ENCODE data around the gene ZNF768. TPM values are rescaled to one million over a fixed set of nuclear protein-coding genes. Genes with fewer than 3 reads are reported as not detected.

ZNF768 gene
- total RNA-seq (2014; rRNA removed; shearing (Covaris generic)), result 30.8 and 49.9 TPM in 2 replicates

DNA sequence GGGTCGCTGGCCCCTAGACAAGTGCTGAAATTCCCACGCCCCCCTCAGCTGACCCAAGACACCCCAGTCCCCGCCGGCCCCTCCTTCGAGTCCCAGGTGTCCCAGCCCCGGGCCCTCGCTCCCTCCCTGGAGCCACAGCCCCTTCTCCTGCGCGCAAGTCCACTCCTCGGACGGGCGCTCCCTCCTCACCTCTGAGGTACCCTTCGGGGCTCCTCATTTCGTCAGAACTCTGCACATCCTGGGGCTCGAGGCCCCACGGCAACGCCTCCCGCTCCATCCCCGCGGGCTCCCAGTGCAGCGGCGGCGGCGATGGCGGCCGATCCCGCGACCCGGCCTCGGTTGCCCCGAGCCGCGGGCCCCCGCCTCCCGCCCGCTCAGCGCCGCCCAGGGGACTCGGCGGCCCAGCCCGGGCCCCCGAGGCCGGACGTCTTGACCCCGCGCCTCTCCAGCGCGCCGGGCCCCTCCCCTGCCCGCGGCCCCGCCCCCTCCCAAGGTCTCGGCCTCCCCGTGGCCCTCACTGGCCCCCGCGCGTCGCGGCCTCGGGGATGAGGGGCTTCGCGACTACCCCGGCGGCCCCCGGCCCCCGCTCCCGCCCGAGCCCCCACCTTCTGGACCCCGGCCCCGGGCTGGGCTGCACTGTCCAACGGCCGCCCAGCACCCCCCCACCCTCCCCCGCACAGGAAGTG is at the start of gene ZNF768:
Gene ZNF768 (minus strand): TSS at position 430 of the 686 bp plus-strand sequence. CDS start 153 bp downstream, at position 277.
- DNase-seq (ENCODE audit: low read depth), result peak; percentile 26

DNA sequence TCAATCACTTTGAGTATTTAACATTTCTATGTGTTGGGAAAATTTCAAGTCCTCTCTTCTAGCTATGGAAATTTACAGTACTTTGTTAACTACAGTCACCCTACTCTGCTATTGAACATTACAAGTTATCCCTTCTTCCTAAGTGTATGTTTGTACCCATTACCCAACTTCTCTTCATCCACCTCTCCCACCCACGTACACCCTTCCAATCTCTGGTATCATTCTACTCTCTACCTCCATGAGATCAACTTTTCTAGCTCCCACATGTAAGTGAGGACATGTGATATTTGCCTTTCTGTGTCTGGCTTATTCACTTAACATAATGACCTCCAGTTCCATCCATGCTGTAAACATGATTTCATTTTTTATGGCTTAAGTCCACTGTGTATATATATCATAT is 48.3 kb upstream of the ZNF768 start:
- no peak for DNase-seq (ENCODE audit: low read depth)

DNA sequence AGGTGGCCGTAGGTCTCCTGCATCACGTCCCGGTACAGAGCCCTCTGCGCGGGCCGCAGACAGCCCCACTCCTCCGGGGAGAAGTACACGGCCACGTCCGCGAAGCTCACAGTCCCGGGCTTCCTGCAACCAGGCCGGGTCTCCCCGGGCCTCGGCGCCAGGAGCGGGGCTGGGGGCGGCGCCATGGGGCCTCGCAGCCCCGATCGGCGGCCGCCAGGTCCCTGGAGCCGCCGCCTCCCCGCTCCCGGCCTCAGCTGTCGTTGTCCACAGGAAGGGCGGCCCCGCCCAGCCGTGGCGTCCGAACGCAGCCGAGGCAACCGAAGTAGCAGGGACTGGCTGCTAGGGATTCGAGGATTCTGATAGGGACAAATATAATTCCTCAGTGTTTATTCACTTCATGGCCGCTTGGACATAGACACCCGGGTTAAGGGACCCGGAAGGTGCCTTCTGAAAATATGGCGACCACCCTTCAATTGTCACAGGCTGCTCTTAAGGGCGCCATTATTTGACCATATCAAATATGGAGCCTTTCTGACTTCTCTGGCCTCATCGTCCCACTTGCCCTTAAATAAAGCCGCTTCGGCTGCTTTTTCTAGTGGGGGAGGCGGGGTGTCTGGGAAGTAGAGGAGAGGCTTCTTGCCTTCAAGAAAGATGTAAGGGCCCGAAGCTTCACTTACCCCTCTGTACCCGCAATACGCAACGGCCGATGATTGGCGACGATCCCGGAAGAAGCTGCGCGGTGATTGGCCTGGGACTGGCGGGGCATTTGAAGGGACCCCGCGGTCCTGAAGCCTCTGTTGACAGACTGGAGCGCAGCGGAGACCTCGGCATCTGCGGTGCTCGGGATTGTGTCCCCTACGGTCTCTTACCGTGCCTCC is 45.3 kb upstream of the ZNF768 start, which contains the start of gene ZNF688:
Gene ZNF688 (minus strand): TSS at position 270 of the 878 bp plus-strand sequence. CDS start 85 bp downstream, at position 185.
- peak; percentile 97 for DNase-seq (ENCODE audit: low read depth)

DNA sequence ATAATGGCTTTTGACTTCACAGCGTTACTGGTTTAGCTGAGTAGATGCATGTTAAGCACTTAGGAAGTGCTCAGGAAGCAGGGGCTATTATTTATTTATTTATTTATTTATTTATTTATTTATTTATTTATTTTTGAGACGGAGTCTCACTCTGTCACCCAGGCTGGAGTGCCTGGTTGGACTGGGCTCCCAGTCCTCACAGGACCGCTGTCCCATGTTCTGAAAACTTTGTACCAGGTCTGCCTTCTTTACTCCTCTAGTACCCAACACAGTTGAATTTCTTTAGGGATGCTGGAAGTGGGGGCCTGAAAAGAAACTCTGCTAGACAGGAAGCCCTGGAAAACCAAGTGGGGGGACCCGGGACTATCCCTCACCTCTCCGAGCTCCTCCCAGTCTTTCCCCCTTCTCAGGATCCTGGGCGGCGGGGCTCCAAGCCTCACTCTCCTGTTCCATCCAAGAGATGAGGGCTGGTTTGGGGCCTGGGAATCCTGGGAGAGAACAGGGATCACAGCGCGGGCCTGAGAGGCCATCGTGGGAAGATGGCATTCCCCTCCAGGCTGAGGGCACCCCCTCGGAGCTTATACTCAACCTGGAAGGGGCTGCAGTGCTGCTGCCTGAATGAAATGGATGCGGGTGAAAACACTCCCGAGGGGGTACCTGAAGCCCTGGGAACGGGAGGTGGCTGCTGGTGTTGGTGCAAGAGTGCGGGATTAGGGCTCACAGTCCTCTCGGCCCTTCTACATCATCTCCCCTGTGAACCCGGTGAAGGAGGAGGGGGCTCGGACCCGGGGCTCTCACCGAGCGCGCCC is 44.5 kb upstream of the ZNF768 start:
- peak; percentile 41 for DNase-seq (ENCODE audit: low read depth)

DNA sequence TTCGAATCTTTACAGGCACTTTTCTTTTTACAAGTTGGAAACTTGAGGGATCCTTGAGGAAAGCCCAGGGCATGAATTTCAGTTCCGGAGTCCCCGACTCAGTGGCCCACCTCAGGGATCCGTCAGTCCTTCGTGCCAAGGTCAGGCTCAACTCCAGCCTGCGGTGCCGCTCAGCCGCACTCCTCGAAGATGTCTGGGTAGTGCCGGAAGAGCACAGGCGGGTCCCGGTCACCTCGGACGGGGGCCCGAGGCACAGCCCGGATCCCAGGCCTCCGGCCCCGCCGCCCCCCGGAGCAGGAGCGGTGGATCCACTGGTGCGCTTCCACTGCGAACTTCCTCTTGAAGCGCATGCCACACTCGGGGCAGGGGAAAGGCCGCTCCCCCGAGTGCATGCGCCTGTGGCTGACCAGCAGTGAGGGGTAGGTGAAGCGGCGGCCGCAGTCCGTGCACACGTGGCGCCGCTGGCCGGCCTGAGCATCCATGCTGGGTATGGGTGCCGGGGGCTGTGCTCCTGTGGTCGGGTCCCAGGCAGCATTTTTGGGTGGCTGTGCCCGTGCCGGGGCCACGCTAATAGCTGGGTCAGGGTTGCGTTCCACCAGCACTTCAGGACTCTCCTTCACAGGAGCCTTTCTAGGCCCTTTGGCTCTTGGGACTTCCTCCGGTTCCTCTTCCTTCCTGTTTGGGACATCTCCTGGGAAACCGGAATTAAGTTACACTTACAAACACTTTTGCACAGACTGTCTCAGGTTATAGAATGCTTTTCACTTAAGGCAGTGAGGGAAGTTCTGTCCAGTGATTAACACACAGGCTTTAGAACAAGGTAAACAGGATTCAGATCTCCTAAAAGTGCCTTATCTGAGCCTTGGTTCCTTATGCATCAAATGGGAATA is 43.6 kb upstream of the ZNF768 start:
- DNase-seq (ENCODE audit: low read depth), result no peak

DNA sequence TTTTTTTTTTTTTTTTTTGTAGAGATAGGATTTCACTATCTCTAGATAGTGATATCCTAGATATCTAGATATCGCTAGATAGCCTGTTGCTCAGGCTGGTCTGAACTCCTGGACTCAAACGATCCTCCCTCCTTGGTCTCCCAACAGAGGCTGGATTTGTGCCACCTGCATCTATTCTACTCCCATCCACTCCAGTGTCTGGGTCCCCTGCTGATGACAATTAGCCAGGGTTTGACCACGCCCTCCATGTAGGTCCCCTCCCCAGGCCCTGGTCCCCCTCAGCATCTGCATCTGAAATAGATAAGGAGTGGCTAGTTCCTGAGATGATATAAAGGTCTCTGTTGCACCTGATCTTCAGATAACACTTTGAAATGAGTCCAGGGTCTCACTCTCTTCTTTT is 42.9 kb upstream of the ZNF768 start:
- no peak for DNase-seq (ENCODE audit: low read depth)

DNA sequence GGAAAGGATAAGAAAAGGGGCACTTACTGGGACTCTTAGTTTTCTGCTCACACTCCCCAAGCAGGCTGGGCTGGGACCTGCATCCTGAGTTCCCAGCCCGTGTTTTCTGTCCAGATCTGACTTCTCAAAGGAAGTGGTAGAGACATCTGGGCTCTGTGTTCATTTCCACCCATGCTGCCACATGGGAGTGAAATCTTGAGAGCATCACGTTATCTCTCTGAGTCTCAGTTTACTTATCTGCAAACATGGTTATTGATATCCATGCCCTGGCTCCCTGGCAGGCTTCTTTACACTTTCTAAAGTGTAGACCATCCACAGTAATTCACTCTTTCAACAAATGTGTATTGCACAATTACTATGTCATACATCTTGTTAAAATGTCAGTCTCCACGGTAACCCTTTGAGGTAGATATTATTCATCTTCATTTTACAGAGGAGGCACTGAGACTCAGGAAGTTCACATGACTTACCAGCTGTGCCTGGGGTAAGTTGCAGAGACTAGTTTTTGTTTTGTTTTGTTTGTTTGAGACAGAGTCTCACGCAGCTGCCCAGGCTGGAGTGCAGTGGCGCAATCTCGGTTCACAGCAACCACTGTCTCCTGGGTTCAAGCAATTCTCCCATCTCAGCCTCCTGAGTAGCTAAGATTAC is 41.7 kb upstream of the ZNF768 start:
- peak; percentile 93 for DNase-seq (ENCODE audit: low read depth)

DNA sequence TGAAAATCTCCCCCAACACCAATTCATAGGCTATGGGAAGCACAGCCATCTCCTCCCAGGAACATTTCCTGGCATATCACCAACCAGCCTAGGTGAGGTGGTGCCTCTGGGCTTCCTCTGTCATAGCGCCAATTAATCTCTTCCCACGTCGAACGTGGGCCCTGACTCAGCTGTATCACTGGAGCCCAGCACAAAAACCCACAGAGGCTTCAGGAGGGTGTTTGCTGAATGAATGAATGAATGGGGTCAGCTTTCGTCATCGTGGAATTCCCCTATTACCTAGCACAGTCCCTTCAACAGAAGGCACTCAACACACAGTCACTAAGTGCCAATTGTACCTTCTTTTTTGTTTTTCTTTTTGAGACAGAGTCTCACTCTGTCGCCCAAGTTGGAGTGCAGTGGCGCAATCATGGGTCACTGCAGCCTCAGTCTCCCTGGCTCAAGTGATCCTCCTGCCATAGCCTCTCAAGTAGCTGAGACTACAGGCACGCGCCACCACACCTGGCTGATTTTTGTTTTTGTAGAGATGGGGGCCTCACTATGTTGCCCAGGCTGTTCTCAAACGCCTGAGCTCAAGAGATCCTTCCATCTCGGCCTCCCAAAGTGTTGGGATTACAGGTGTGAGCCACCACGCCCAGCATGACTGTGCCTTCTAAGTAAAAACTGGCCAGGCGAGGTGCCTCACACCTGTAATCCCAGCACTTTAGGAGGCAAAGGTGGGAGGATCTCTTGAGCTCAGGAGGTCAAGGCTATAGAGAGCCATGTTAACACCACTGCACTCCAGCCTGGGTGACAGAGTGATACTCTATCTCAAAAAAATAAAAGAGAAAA is 41.0 kb upstream of the ZNF768 start:
- DNase-seq (ENCODE audit: low read depth), result peak; percentile 76

DNA sequence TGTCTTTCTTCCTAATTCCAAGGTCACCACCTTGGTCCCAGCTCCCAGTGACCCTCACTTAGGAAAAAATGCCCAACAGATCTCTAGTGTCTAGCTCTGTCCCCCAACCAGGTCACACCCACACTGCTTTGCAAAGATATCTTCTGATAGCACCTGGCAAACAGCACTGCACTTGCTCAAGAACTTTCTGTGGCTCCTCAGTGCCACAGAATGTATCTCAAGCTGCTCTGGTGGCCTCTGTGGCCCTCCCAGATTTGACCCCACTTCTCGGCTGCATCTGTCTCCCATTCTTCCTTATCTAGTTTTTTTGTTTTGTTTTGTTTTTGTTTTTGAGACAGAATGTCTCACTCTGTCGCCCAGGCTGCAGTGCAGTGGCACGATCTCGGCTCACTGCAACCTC is 40.2 kb upstream of the ZNF768 start:
- no peak for DNase-seq (ENCODE audit: low read depth)

DNA sequence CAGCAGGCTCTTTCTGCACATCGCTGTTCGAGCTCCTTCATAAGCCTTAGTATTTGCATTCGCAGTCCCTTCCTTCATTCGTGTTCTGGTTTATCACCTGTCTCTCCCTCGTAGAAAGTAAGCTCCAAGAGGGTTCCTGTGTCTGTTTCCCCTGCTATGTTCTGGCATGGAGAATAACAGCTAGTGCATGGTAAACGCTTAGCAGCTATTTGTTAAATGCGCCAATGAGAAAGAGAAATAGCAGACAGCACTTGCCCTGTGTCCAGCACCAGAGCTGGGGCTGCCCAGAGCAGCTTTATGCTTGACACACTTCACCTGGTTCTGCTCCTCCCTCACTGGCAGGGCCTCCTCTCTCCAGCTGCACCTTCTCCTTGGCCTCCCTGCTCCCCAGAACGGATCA is 39.6 kb upstream of the ZNF768 start:
- no peak for DNase-seq (ENCODE audit: low read depth)

DNA sequence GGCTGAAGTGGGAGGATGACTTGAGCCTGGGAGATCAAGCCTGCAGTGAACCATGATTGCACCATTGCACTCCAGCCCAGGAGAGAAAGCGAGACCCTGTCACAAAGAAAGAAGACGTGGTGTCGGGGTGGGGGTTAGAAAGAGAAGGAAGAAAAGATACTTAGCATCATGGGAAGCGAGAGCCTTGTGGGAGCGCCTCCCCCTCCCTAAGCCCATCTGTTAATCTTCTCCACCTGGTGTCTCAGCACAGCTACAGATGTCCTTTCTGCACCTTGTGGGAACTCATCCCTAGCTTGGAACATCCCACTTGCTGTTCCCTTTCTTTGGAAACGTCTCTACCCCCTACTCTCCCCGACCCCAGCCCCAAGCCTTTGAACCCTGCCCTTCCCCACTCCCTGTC is 39.2 kb upstream of the ZNF768 start:
- DNase-seq (ENCODE audit: low read depth), result no peak

DNA sequence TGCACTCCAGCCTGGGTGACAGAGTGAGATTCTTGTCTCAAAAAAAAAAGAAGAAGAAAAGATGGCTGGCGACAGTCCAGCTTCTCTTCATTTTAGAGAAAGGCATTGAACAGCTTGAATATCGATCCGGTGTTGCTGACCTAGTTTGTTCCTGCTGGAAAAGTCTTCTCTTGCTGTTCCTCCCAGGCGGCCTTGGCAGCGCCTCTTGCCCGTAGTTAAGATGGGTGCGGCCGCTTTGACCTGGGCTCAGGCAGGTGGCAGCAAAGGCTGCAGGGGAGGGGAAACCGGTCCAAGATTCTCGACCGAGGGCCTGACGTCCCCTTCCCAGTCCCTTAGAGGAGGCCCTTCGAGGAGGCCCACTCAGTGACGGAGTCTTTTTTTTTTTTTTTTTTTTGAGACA is 35.7 kb upstream of the ZNF768 start:
- no peak for DNase-seq (ENCODE audit: low read depth)

DNA sequence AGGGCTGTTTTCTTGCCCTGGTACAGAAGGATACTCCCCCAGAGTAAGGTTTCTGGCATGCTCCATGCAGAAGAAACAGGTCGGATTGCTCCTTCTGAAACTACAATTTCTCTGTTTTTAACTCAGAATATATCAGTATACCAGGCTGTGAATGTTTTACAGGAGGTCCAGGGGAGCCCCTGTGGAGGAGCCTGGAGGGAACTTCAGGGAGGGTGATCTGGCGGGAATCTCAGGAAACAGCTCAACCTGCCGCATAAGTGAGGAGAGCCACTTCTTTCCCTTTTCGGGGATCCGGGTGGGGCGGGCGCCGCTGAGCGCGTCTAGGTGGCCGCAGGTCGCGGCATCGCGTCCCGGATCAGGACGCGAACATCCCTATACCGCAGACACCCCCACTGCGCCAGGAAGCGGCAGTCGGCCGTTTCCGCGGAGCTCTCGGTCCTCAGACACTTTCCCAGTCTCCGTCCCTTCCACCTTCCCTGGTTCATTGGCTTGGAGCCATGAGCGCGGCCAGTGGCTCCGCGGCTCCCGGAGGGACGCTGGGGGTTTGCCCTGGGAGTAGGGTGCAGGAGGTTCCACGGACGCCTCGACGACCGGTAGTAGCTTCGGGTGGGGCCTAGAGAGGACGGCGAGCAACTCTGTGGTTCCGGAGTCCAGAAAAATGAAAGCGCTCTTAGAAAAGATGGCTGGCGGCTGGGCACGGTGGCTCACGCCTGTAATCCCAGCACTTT is 34.9 kb upstream of the ZNF768 start:
- DNase-seq (ENCODE audit: low read depth), result no peak

DNA sequence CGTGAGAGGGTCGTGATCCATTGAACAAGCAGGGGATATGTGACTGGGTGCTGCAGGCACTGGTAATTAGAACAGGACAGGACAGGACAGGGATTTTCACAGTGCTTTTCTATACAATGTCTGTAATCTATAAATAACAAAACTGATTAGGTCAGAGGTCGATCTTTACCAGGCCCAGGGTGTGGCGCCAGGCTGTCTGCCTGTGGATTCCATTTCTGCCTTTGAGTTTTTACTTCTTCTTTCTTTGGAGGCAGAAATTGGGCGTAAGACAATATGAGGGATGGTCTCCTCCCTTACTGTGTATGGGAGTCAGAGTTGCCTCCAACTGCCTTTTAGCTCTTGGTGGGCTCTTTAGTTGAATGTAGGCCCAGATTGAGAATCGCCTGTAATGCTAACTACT is 33.3 kb upstream of the ZNF768 start:
- no peak for DNase-seq (ENCODE audit: low read depth)

DNA sequence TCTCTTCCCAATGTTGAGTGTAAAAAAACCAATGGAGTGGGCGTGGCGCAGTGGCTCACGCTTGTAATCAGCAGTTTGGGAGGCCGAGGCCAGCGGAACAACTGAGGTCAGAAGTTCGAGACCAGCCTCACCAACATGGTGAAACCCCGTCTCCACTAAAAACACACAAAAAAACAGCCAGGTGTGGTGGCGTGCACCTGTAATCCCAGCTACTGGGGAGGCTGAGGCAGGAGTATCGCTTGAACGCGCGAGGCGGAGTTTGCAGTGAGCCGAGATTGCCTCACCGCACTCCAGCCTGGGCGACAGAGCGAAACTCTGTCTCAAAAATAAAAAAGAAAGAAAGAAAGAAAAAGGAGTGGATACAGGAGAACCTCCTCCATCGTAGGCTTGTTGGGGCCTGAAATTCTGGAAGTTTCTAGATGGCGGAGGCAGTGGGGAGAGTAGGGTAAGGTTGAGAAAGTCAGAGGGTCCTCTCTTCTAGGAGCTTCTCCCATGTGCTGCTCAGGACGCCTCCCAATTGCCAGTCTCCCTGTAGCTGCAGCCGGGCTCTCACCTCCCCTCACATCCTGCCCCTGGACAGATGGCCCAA is 32.5 kb upstream of the ZNF768 start:
- DNase-seq (ENCODE audit: low read depth), result no peak

DNA sequence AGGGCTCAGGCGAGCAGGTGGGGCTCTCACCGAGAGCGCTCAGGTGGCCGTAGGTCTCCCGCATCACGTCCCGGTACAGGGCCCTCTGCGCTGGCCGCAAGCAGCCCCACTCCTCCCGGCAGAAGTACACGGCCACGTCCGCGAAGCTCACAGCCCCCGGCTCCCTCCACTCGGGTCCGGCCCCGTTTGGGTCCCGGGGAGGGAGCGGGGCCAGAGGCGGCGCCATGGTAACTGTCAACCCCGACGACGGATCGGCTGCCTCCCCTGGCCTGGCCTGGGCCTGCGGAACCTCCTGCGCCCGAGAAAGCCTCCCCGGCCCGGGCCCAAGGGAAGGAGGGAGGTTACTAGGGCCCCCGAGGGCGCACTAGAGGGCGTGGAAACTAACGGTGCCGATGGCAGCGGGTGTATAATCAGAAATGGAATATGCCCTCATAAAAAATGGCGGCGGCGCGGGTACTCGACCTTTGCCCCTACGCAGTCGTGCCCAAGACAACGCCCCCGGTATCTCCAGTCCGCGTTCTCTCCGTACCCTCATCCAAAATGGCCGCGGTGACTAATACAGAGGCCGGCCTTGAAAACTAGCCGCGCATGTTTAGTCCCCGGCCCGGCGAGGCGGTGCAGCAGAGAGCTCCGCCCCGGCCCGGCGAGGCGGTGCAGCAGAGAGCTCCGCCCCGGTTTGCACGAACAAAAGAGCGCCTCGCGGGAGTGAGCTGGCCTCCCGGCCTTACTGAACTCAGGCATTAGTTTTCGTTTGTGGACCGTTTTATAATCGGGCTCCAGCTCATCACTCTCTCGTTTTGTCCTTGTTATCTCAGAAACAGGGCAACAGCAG is 31.8 kb upstream of the ZNF768 start, which contains the start of gene ZNF764:
Gene ZNF764 (minus strand): TSS at position 418 of the 832 bp plus-strand sequence. CDS start 192 bp downstream, at position 226.
- DNase-seq (ENCODE audit: low read depth), result peak; percentile 99

DNA sequence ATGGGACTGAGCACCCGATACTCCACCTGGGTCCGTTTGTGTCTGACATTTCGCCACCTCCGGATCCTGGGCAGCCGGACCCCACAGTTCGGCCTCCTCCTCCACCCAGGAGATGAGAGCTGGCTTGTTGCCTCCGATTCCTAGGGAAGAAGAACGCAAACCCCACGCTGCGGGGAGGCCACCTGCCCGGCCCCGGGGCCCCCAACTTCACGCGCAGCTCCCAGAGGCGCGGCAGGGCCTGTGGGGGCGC is 31.3 kb upstream of the ZNF768 start:
- DNase-seq (ENCODE audit: low read depth), result no peak

DNA sequence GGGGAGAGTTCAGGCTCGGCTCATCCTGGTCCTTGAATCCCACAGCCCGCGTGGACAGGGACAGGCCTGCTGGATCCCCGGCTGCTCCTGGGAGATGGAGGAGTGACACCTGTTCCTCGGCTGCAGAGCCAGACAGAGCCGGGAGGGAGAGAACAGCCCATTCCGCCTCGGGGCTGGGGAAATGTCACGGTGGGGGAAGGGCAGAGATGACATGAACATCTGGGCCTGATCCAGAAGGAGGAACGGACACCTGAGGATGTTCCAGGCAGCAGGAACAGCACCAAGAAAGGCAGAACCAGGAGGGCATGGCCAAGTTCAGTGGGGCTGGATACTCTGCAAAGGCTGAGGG is 29.7 kb upstream of the ZNF768 start:
- no peak for DNase-seq (ENCODE audit: low read depth)

Measured in M059J (cell line).